HG03432 (cell line): Measurements from ENCODE around the gene GATB.
A peak's percentile ranks its signal among the peaks of the same experiment; 100 is the strongest.

ENCODE experiments used
- ATAC-seq: cut with Tn5 transposase; IDR thresholded peaks from one replicate; pipeline ENCODE4 v1.9.1; 2021; ENCODE audit warnings: mild to moderate bottlenecking, moderate library complexity; ENCODE audit not compliant: unreplicated experiment

Gene GATB

GRCh38 chr4:151786158-151786495 is 25.3 kb upstream of the GATB start:
- ATAC-seq = no peak

GRCh38 chr4:151785484-151786157 is 24.8 kb upstream of the GATB start:
- ATAC-seq = no peak

GRCh38 chr4:151784706-151785105 is 23.9 kb upstream of the GATB start:
- ATAC-seq = no peak

GRCh38 chr4:151783867-151784266 is 23.1 kb upstream of the GATB start:
- ATAC-seq = no peak

- no peak for ATAC-seq
Observed at GRCh38 chr4:151782296-151782695, 21.5 kb upstream of the GATB start.

- no peak for ATAC-seq
Observed at GRCh38 chr4:151781026-151781425, 20.2 kb upstream of the GATB start.

GRCh38 chr4:151777471-151777870 is 16.7 kb upstream of the GATB start:
- no peak for ATAC-seq

GRCh38 chr4:151774324-151774723 is 13.5 kb upstream of the GATB start:
- no peak for ATAC-seq

GRCh38 chr4:151772274-151772673 is 11.5 kb upstream of the GATB start:
- no peak for ATAC-seq

GRCh38 chr4:151771664-151772063 is 10.9 kb upstream of the GATB start:
- no peak for ATAC-seq

- no peak for ATAC-seq
Observed at GRCh38 chr4:151770154-151770553, 9.3 kb upstream of the GATB start.

GRCh38 chr4:151768835-151769234 is 8.0 kb upstream of the GATB start:
- no peak for ATAC-seq

GRCh38 chr4:151766691-151767090 is 5.9 kb upstream of the GATB start:
- ATAC-seq = no peak

- ATAC-seq = no peak
Observed at GRCh38 chr4:151760002-151760401, 805 bp downstream of the GATB start.

- no peak for ATAC-seq
Observed at GRCh38 chr4:151753056-151753455, 7.8 kb downstream of the GATB start.

GRCh38 chr4:151750156-151750555 is 10.7 kb downstream of the GATB start:
- no peak for ATAC-seq

GRCh38 chr4:151745481-151746231 is 15.2 kb downstream of the GATB start:
- no peak for ATAC-seq

GRCh38 chr4:151744614-151745013 is 16.2 kb downstream of the GATB start:
- peak; percentile 67 for ATAC-seq

- ATAC-seq = no peak
Observed at GRCh38 chr4:151743894-151744293, 16.9 kb downstream of the GATB start.

- ATAC-seq = no peak
Observed at GRCh38 chr4:151743128-151743854, 17.5 kb downstream of the GATB start.

GRCh38 chr4:151738720-151739517 is 21.9 kb downstream of the GATB start:
- ATAC-seq = no peak
